Right ventricle myocardium superior (tissue), 1 donor: ENCODE measurements around the gene SLC28A1. TPM values are rescaled to one million over a fixed set of nuclear protein-coding genes. Genes with fewer than 3 reads are reported as not detected.
A peak's percentile ranks its signal among the peaks of the same experiment; 100 is the strongest.

ENCODE experiments used
- ATAC-seq: fragments of 200-7000 bp; cut with Tn5 transposase; one replicate; pipeline ENCODE4 v1.9.1; 2020; ENCODE audit warnings: mild to moderate bottlenecking; ENCODE audit not compliant: poor library complexity
- DNase-seq: peaks from one replicate; pipeline ENCODE4 v3.0.0-alpha.2; 2020
- intact Hi-C: fragments of 100-400 bp; cut with DNase I; formaldehyde crosslinking; loops from one replicate; pipeline ENCODE4 v1.11.2; 2022
- total RNA-seq: library from RNA; stranded (reverse); fragmentation: NEBNext Ultra II Directional; extraction: Animal tissue kit (Norgen Biotek cat#: 25700); gene quantifications from one replicate; pipeline ENCODE4 v1.2.1, GENCODE V29; 2021
- donor health status: DM: no; HTN: yes; CAD: no; lungs with severe emphysema.

SLC28A1 gene
- total RNA-seq, 1 donor from 2014 or later = 0.46 TPM

GRCh38 chr15:84899750-84900149 lies 15.3 kb downstream of the SLC28A1 start:
- intact Hi-C loops = no loop called here
- DNase-seq (no peak), ATAC-seq (no peak)

- no peak for ATAC-seq
- DNase-seq = no peak
- intact Hi-C loops = no loop called here
These were observed 17.1 kb downstream of the SLC28A1 start for GRCh38 chr15:84901540-84901939.

GRCh38 chr15:84903751-84904150 lies 19.3 kb downstream of the SLC28A1 start:
- DNase-seq = no peak
- intact Hi-C loops = no loop called here
- ATAC-seq = no peak

GRCh38 chr15:84904419-84904818 lies 20.0 kb downstream of the SLC28A1 start:
- DNase-seq (no peak), ATAC-seq (peak; percentile 78)
- intact Hi-C loops = no loop called here

GRCh38 chr15:84905016-84905916 lies 20.8 kb downstream of the SLC28A1 start:
- intact Hi-C loops = no loop called here
- DNase-seq = no peak

GRCh38 chr15:84907731-84908130 lies 23.3 kb downstream of the SLC28A1 start:
- intact Hi-C loops = no loop called here
- DNase-seq (no peak), ATAC-seq (no peak)

More at GRCh38 chr15:84905016-84905916, 20.8 kb downstream of the SLC28A1 start:
- no peak for ATAC-seq

GRCh38 chr15:84908564-84908963 lies 24.1 kb downstream of the SLC28A1 start:
- intact Hi-C loops = no loop called here
- ATAC-seq = no peak
- no peak for DNase-seq

GRCh38 chr15:84909029-84909428 lies 24.6 kb downstream of the SLC28A1 start:
- DNase-seq = no peak
- ATAC-seq = no peak
- intact Hi-C loops = no loop called here

GRCh38 chr15:84909782-84910181 lies 25.3 kb downstream of the SLC28A1 start:
- intact Hi-C loops = no loop called here

GRCh38 chr15:84910928-84911623 lies 26.6 kb downstream of the SLC28A1 start:
- intact Hi-C loops = no loop called here
- DNase-seq = no peak
- ATAC-seq = no peak

More at GRCh38 chr15:84909782-84910181, 25.3 kb downstream of the SLC28A1 start:
- DNase-seq = no peak
- no peak for ATAC-seq

- peak; percentile 81 for ATAC-seq
- intact Hi-C loops = no loop called here
- DNase-seq = peak; percentile 93
These were observed 27.6 kb downstream of the SLC28A1 start for GRCh38 chr15:84911879-84912660.

- ATAC-seq (peak; percentile 0), DNase-seq (no peak)
- intact Hi-C loops = no loop called here
These were observed 28.9 kb downstream of the SLC28A1 start for GRCh38 chr15:84913360-84913723.

GRCh38 chr15:84914351-84914750 lies 29.9 kb downstream of the SLC28A1 start:
- intact Hi-C loops = no loop called here
- DNase-seq (no peak), ATAC-seq (no peak)

- intact Hi-C loops = no loop called here
- ATAC-seq = peak; percentile 88
These were observed 30.6 kb downstream of the SLC28A1 start for GRCh38 chr15:84914909-84915605.

GRCh38 chr15:84915606-84915958 lies 31.1 kb downstream of the SLC28A1 start:
- DNase-seq (no peak), ATAC-seq (no peak)
- intact Hi-C loops = no loop called here

More at GRCh38 chr15:84914909-84915605, 30.6 kb downstream of the SLC28A1 start:
- peak; percentile 86 for DNase-seq

- intact Hi-C loops = no loop called here
- ATAC-seq (no peak), DNase-seq (no peak)
These were observed 33.0 kb downstream of the SLC28A1 start for GRCh38 chr15:84917452-84917851.

- intact Hi-C loops = no loop called here
- no peak for DNase-seq
These were observed 34.7 kb downstream of the SLC28A1 start for GRCh38 chr15:84919106-84919667.

GRCh38 chr15:84921121-84921520 lies 36.7 kb downstream of the SLC28A1 start:
- intact Hi-C loops = no loop called here
- no peak for ATAC-seq
- no peak for DNase-seq

More at GRCh38 chr15:84919106-84919667, 34.7 kb downstream of the SLC28A1 start:
- ATAC-seq = no peak
